ENCODE data around the gene MLYCD.

- TF ChIP-seq EP300 (conservative IDR thresholded peaks at IDR 0.05; ENCODE audit: poor library complexity, severe bottlenecking) (no peak), CTCF (IDR thresholded peaks at IDR 0.05; ENCODE audit: poor library complexity, severe bottlenecking) (no peak), POLR2AphosphoS5 (IDR thresholded peaks at IDR 0.05) (no peak), SMC3 (conservative IDR thresholded peaks at IDR 0.05; ENCODE audit: poor library complexity) (no peak), EZH2 (IDR thresholded peaks at IDR 0.05; ENCODE audit: borderline replicate concordance, insufficient read depth, low read length, poor library complexity, severe bottlenecking) (no peak), TAF1 (IDR thresholded peaks at IDR 0.05; ENCODE audit: low read depth) (no peak), MXI1 (conservative IDR thresholded peaks at IDR 0.05; ENCODE audit: poor library complexity, severe bottlenecking) (no peak)
These were observed 67.3 kb downstream of the MLYCD start for GRCh38 chr16:83966153-83966696.

All from neural cell (in vitro differentiated cells).